HL-60 (cell line): ENCODE measurements around the gene SLC25A44.

Experiments
- GABPA ChIP-seq: IDR thresholded peaks from 2 replicates; pipeline ENCODE4 v1.6.1; 2012; ENCODE audit warnings: low read depth
- POLR2AphosphoS5 ChIP-seq: IDR thresholded peaks from 2 replicates; pipeline ENCODE4 v1.6.1; 2012; ENCODE audit warnings: low read depth

DNA sequence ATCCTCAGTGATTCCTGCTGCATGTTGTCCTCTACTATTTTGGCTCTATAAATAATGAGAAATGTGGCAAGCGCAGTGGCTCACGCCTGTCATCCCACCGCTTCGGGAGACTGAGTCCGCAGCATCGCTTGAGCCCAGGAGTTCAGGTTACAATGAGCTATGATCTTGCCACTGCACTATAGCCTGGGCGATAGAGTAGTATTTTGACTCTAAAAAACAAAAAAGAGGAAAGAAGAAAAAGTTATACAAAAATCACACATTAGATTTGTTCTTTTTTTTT, 756 bp upstream of the SLC25A44 start:
- TF ChIP-seq GABPA, result no peak
- TF ChIP-seq POLR2AphosphoS5, result no peak
